ENCODE measurements around the gene ACACA.

Gene ACACA

DNA sequence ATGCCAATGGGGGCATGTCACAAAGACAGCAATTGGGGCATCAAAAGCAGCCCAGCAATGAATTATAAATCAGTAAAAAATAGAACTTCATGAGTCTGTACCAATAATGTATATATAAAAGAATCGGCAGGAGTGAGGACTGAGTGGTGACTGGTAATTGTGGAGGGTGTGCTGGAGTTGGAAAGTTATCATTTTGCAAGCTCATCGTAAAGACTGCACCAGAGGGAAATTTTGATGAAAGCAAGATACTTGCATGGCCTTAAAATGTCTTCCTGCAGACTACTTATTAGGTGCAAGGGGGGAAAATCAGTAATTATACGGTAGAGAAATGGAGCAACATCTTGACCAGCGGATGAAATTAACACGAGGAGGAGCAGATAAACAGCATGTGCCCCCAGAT lies 319.0 kb downstream of the ACACA start:
- H3K4me1 ChIP-seq (ENCODE audit: control insufficient read depth, low read length), result no peaks in the 10 kb centered on the region
- H3K9me3 ChIP-seq (ENCODE audit: control insufficient read depth, insufficient read depth, low read length), result no peaks in the 10 kb centered on the region
- no peak overlapping the region for H3K27ac ChIP-seq (ENCODE audit: low read depth, low read length)
- H3K4me2 ChIP-seq (ENCODE audit: low read length), result no peak overlapping the region
- peaks cover 77% of the 10 kb centered on the region for H3K36me3 ChIP-seq (ENCODE audit: control insufficient read depth, low read length)
- H3K4me3 ChIP-seq (ENCODE audit: low read length), result no peak overlapping the region
- H3K27me3 ChIP-seq (ENCODE audit: control insufficient read depth, low read length), result no peaks in the 10 kb centered on the region
- no peaks in the 10 kb centered on the region for H3K9me2 ChIP-seq (replicated peaks; ENCODE audit: control insufficient read depth, low read length)
- TF ChIP-seq, protein P1, sequence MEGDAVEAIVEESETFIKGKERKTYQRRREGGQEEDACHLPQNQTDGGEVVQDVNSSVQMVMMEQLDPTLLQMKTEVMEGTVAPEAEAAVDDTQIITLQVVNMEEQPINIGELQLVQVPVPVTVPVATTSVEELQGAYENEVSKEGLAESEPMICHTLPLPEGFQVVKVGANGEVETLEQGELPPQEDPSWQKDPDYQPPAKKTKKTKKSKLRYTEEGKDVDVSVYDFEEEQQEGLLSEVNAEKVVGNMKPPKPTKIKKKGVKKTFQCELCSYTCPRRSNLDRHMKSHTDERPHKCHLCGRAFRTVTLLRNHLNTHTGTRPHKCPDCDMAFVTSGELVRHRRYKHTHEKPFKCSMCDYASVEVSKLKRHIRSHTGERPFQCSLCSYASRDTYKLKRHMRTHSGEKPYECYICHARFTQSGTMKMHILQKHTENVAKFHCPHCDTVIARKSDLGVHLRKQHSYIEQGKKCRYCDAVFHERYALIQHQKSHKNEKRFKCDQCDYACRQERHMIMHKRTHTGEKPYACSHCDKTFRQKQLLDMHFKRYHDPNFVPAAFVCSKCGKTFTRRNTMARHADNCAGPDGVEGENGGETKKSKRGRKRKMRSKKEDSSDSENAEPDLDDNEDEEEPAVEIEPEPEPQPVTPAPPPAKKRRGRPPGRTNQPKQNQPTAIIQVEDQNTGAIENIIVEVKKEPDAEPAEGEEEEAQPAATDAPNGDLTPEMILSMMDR (IDR thresholded peaks at IDR 0.05; ENCODE audit: low read depth, low read length, poor library complexity, severe bottlenecking), result no peak
- no peak for TF ChIP-seq EZH2phosphoT487 (IDR thresholded peaks at IDR 0.05; ENCODE audit: borderline replicate concordance, low read length)
- no peaks in the 10 kb centered on the region for H3K79me2 ChIP-seq (ENCODE audit: control insufficient read depth, low read length)
- peaks cover 4% of the 10 kb centered on the region; the same call in 1 of the 2 replicates for H4K20me1 ChIP-seq (ENCODE audit: control insufficient read depth, insufficient read depth, low read depth, low read length)
- H3F3A ChIP-seq (ENCODE audit: control insufficient read depth, insufficient read depth), result no peaks in the 10 kb centered on the region

DNA sequence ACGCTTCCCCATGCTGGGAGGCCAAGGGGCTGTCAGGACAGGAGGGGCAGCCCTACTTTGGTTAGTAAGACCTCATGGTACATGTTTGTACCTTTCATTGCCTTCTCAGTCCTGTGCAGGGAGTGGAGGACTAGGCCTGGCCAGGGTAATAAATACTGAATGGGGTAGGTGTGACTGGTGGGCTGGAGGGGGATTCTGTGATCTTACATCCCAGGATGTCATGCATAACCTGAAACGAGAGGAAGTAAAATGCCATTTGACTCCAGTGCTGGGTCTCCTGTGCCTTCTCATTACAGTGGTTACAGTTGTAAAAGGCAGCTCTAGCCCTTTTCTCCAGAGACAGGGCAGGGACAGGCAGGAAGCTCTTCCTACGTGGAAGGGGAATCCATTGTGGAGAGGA lies 319.7 kb downstream of the ACACA start:
- H3F3A ChIP-seq (ENCODE audit: control insufficient read depth, insufficient read depth), result no peaks in the 10 kb centered on the region
- no peak overlapping the region for H3K4me2 ChIP-seq (ENCODE audit: low read length)
- H3K36me3 ChIP-seq (ENCODE audit: control insufficient read depth, low read length), result peaks cover 70% of the 10 kb centered on the region
- no peaks in the 10 kb centered on the region for H3K4me1 ChIP-seq (ENCODE audit: control insufficient read depth, low read length)
- no peak overlapping the region for H3K27ac ChIP-seq (ENCODE audit: low read depth, low read length)
- no peaks in the 10 kb centered on the region for H3K9me3 ChIP-seq (ENCODE audit: control insufficient read depth, insufficient read depth, low read length)
- no peaks in the 10 kb centered on the region for H3K79me2 ChIP-seq (ENCODE audit: control insufficient read depth, low read length)
- H3K27me3 ChIP-seq (ENCODE audit: control insufficient read depth, low read length), result no peaks in the 10 kb centered on the region
- no peaks in the 10 kb centered on the region for H3K9me2 ChIP-seq (replicated peaks; ENCODE audit: control insufficient read depth, low read length)
- TF ChIP-seq, protein P1 (IDR thresholded peaks at IDR 0.05; ENCODE audit: low read depth, low read length, poor library complexity, severe bottlenecking), result no peak
- no peak for TF ChIP-seq EZH2phosphoT487 (IDR thresholded peaks at IDR 0.05; ENCODE audit: borderline replicate concordance, low read length)
- no peak overlapping the region for H3K4me3 ChIP-seq (ENCODE audit: low read length)
- H4K20me1 ChIP-seq (ENCODE audit: control insufficient read depth, insufficient read depth, low read depth, low read length), result peaks cover 4% of the 10 kb centered on the region; the same call in 1 of the 2 replicates

DNA sequence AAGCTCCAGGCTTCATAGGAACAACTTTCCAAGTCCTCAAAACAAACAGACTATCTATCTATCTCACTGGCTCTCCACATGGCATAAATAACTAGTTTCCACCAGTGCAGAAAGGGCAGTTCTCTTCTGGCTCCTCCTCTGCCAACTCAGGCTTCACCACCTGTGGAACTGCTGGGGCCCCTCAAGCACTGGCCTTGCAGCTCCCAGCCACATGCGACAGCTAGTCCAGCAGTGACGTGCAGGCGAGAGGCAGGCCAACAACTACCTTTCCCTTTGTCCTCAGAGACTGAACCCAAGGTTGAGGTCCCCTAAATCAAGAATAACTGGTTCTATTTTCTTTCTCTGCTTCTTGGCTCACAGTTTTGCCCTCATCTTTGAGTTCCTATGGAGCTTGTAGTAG lies 320.3 kb downstream of the ACACA start:
- no peak for TF ChIP-seq EZH2phosphoT487 (IDR thresholded peaks at IDR 0.05; ENCODE audit: borderline replicate concordance, low read length)
- TF ChIP-seq, protein P1 (IDR thresholded peaks at IDR 0.05; ENCODE audit: low read depth, low read length, poor library complexity, severe bottlenecking), result no peak
- no peaks in the 10 kb centered on the region for H3K9me2 ChIP-seq (replicated peaks; ENCODE audit: control insufficient read depth, low read length)
- no peak overlapping the region for H3K27ac ChIP-seq (ENCODE audit: low read depth, low read length)
- no peaks in the 10 kb centered on the region for H3K27me3 ChIP-seq (ENCODE audit: control insufficient read depth, low read length)
- no peak overlapping the region for H3K4me2 ChIP-seq (ENCODE audit: low read length)
- H3K4me1 ChIP-seq (ENCODE audit: control insufficient read depth, low read length), result no peaks in the 10 kb centered on the region
- peaks cover 4% of the 10 kb centered on the region; the same call in 1 of the 2 replicates for H4K20me1 ChIP-seq (ENCODE audit: control insufficient read depth, insufficient read depth, low read depth, low read length)
- H3K4me3 ChIP-seq (ENCODE audit: low read length), result no peak overlapping the region
- no peaks in the 10 kb centered on the region for H3K9me3 ChIP-seq (ENCODE audit: control insufficient read depth, insufficient read depth, low read length)
- no peaks in the 10 kb centered on the region for H3K79me2 ChIP-seq (ENCODE audit: control insufficient read depth, low read length)
- H3K36me3 ChIP-seq (ENCODE audit: control insufficient read depth, low read length), result peaks cover 64% of the 10 kb centered on the region
- H3F3A ChIP-seq (ENCODE audit: control insufficient read depth, insufficient read depth), result no peaks in the 10 kb centered on the region

Data from DOHH2 (cell line).